Endothelial cell of umbilical vein (primary cell): ENCODE data around the gene TXNDC8. TPM values are rescaled to one million over a fixed set of nuclear protein-coding genes. Genes with fewer than 3 reads are reported as not detected.

Experiments used
- BruUV-seq: library from RNA; stranded (reverse); fragments of 400-500 nt; replicated peaks from 2 replicates; lab custom pipeline; 2021; lab: Mats Ljungman, UMichigan
- CTCF ChIA-PET: fragments of 300-600, 350-600 bp; sonication (Branson Sonifier 250); formaldehyde crosslinking; loops from one replicate; lab custom pipeline; 2021; ENCODE audit warnings: antibody characterized with exemption, inconsistent platforms; lab: Charles Lee
- POLR2A ChIA-PET: fragments of 300-600, 350-600 bp; sonication (Branson Sonifier 250); formaldehyde crosslinking; loops from one replicate; lab custom pipeline; 2021; ENCODE audit warnings: antibody characterized with exemption, inconsistent platforms; lab: Charles Lee
- DNase-seq: peaks from one replicate; pipeline ENCODE4 v3.0.0-alpha.2; 2011; ENCODE audit warnings: low read depth, low spot score
- FAIRE-seq: peaks from 2 replicates; lab custom pipeline; 2011; peaks lifted over from hg19 to GRCh38; lab: Jason Lieb, UNC
- H2AFZ ChIP-seq: 2 replicates; pipeline ENCODE4 v1.6.0; 2012; ENCODE audit warnings: low read depth, low read length, control low read depth, inconsistent platforms
- H3K27ac ChIP-seq: 2 replicates; pipeline ENCODE4 v1.5.1; 2011; ENCODE audit warnings: low read depth, mild to moderate bottlenecking, control low read depth, low read length, moderate library complexity; ENCODE audit not compliant: insufficient read depth
- H3K27me3 ChIP-seq, 2 experiments: 2 replicates each; pipeline versions ENCODE4 v1.6.0 to v1.6.1; 2011; ENCODE audit warnings: low read length in 2 of 2, mixed read lengths in 1 of 2; ENCODE audit not compliant: control insufficient read depth in 2 of 2, insufficient read depth in 2 of 2
- H3K36me3 ChIP-seq, 2 experiments: 2 replicates in 1 of 2; 3 replicates in 1 of 2; pipeline ENCODE4 v1.5.1; 2011; ENCODE audit warnings: low read length in 2 of 2, mild to moderate bottlenecking in 1 of 2, moderate library complexity in 1 of 2; ENCODE audit not compliant: control insufficient read depth in 2 of 2, insufficient read depth in 2 of 2; ENCODE audit errors: extremely low read depth in 1 of 2
- H3K4me1 ChIP-seq: 3 replicates; pipeline ENCODE4 v1.5.1; 2011; ENCODE audit warnings: mild to moderate bottlenecking, low read length; ENCODE audit not compliant: control insufficient read depth, insufficient read depth; ENCODE audit errors: extremely low read depth
- H3K4me2 ChIP-seq: 2 replicates; pipeline ENCODE4 v1.6.1; 2011; ENCODE audit warnings: low read length, control low read depth, mixed read lengths; ENCODE audit not compliant: insufficient read depth
- H3K4me3 ChIP-seq, 3 experiments: fragments of 200-600 bp in 1 of 3; sonication (generic), shearing (Covaris generic) in 1 of 3; replicated peaks in 1 of 3; 2 replicates each; pipeline ENCODE4 v1.5.1; 2011 to 2016; ENCODE audit warnings: control low read depth in 3 of 3, low read length in 3 of 3, mild to moderate bottlenecking in 2 of 3, inconsistent platforms in 1 of 3, low read depth in 1 of 3, moderate library complexity in 1 of 3; ENCODE audit not compliant: insufficient read depth in 1 of 3
- H3K79me2 ChIP-seq: 2 replicates; pipeline ENCODE4 v1.6.0; 2012; ENCODE audit warnings: low read length, inconsistent platforms; ENCODE audit not compliant: control insufficient read depth, insufficient read depth
- H3K9ac ChIP-seq: replicated peaks from 2 replicates; pipeline ENCODE3; 2011; ENCODE audit warnings: low read length, control low read depth; ENCODE audit not compliant: insufficient read depth; ENCODE audit errors: extremely low read depth
- H3K9me1 ChIP-seq: replicated peaks from 3 replicates; pipeline ENCODE4 v1.6.0; 2011; ENCODE audit warnings: mild to moderate bottlenecking, low read length; ENCODE audit not compliant: control insufficient read depth, insufficient read depth; ENCODE audit errors: extremely low read depth
- H3K9me3 ChIP-seq: replicated peaks from 2 replicates; pipeline ENCODE4 v1.5.1; 2012; ENCODE audit warnings: low read length, inconsistent platforms; ENCODE audit not compliant: control insufficient read depth, insufficient read depth
- H4K20me1 ChIP-seq: replicated peaks from 2 replicates; pipeline ENCODE3; 2011; ENCODE audit warnings: mild to moderate bottlenecking, low read length; ENCODE audit not compliant: control insufficient read depth, insufficient read depth; ENCODE audit errors: extremely low read depth
- EZH2 ChIP-seq: IDR thresholded peaks from 2 replicates; pipeline ENCODE4 v1.6.1; 2012; ENCODE audit warnings: borderline replicate concordance, low read depth, mild to moderate bottlenecking, moderate library complexity, low read length, inconsistent platforms; ENCODE audit not compliant: severe bottlenecking
- FOS ChIP-seq: IDR thresholded peaks from 2 replicates; pipeline ENCODE4 v1.6.1; 2011; ENCODE audit warnings: mild to moderate bottlenecking, low read length, moderate library complexity, borderline replicate concordance; ENCODE audit not compliant: insufficient read depth
- GATA2 ChIP-seq: IDR thresholded peaks from 2 replicates; pipeline ENCODE4 v1.7.0; 2011; ENCODE audit warnings: low read depth, mild to moderate bottlenecking, moderate library complexity, mixed read lengths, low read length; ENCODE audit not compliant: insufficient read length, insufficient read depth
- JUN ChIP-seq: IDR thresholded peaks from 2 replicates; pipeline ENCODE4 v1.6.1; 2011; ENCODE audit warnings: borderline replicate concordance, low read depth; ENCODE audit not compliant: insufficient read length, insufficient read depth
- MYC ChIP-seq: IDR thresholded peaks from one replicate; pipeline ENCODE4 v1.6.1; 2011; ENCODE audit warnings: mild to moderate bottlenecking, low read depth, low read length
- POLR2A ChIP-seq: IDR thresholded peaks from 2 replicates; pipeline ENCODE4 v1.6.1; 2012; ENCODE audit warnings: low read depth, mild to moderate bottlenecking, control low read depth, low read length
- POLR2AphosphoS5 ChIP-seq: IDR thresholded peaks from 2 replicates; pipeline ENCODE4 v1.6.1; 2012; ENCODE audit warnings: low read depth, mild to moderate bottlenecking, control low read depth, low read length, moderate library complexity; ENCODE audit not compliant: insufficient read depth
- dilution Hi-C: fragments of 300-500 bp; cut with MboI; formaldehyde crosslinking; loops from one replicate; pipeline ENCODE4 v1.15.0; 2019; ENCODE audit warnings: low sequenced_read_pairs; ENCODE audit not compliant: extremely low pct_ligation_motif_present
- intact Hi-C: fragments of 100-400 bp; cut with micrococcal nuclease; formaldehyde crosslinking; loops from one replicate; pipeline ENCODE4 v1.10.0; 2022
- polyA plus RNA-seq, 4 experiments: library from polyadenylated mRNA; depleted of rRNA in 3 of 4; stranded (reverse) in 3 of 4; unstranded in 1 of 4; fragments of >200 nt; gene quantifications; 2 replicates each; pipeline versions ENCODE4 v1.2.1 to v1.2.3, GENCODE V29; 2011 to 2012; ENCODE audit warnings: missing spikeins in 1 of 4
- total RNA-seq: library from RNA; stranded (reverse); gene quantifications from 2 replicates; pipeline ENCODE4 v1.2.3, GENCODE V29; 2021
- TF ChIP-seq, protein P1 (sequence below): IDR thresholded peaks from 2 replicates; pipeline ENCODE4 v1.6.1; 2011; ENCODE audit not compliant: insufficient read depth, insufficient read length
- TF ChIP-seq, protein P2 (sequence below), 2 donors: IDR thresholded peaks; 1 replicate in 1 of 2; 2 replicates in 1 of 2; pipeline ENCODE4 v1.5.1; 2011; ENCODE audit warnings: low read length in 2 of 2, mild to moderate bottlenecking in 2 of 2, moderate library complexity in 2 of 2, control low read depth in 1 of 2, inconsistent platforms in 1 of 2, low read depth in 1 of 2; ENCODE audit not compliant: insufficient read depth in 1 of 2; ENCODE audit errors: extremely low read depth in 1 of 2

Gene TXNDC8
- total and polyA plus RNA-seq, 2 donors (not counting 3 experiments of a cell fraction or from before 2014, with no cell fraction given), result not detected

DNA sequence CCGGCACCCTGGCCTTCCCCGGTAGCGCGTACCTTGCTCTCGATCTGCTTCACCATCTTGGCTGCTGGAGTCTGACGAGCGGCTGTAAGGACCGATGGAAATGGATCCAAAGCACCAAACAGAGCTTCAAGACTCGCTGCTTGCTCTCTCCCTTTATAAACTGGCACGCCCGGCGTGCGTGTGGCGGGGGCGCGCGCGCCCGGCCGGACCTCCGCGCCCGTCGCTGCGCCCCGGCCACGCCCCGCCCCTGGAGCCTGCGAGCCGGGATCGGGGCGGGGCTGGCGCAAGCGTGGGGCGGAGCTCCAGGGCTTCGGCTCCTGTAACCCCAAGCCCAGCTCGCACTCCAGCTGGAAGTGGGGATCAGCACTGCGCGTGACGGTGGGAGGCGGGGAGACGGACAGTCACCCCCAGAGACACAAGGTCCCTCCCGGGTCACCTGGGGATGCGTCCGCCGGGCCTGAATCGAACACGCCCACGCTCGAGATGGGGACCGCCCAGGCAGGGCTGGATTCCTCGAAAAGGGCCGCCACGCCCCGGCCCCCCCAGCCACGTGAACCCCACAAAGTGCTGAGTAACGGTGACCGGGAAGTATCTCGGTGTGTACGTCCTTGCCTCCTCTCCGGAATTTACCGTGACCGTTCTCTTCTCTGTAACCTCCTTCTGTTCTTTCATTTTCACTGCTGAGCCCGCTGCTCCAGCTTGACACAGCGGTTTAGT is 81.1 kb downstream of the TXNDC8 start, which contains the start of gene TXN:
Gene TXN, minus strand, starts transcription at position 128 of the 717 bp plus-strand sequence. Its CDS starts 72 bp downstream, at position 56.
- ChIA-PET POLR2A (interaction anchor here (0.5 to 1.1 kb wide), 11 partner anchors 11 to 645 kb away, joined by 3 to 6 read pairs (median 3); no protein-coding TSS in a partner anchor), CTCF (interaction anchor here (0.8 to 2.5 kb wide), 7 partner anchors 13 to 367 kb away, joined by 3 to 10 read pairs (median 3); no protein-coding TSS in a partner anchor)
- Histone ChIP-seq H3K4me3 (peak within 1 kb of the TSS; percentile 40 to 93 (median 77)), H3K27me3 (no peaks in the 10 kb centered on the region), H2AFZ (peak within 1 kb of the TSS; percentile 83), H3K4me1 (peaks cover 23% of the 10 kb centered on the region), H3K36me3 (no peaks in the 10 kb centered on the region), H3K79me2 (peaks cover 47% of the 10 kb centered on the region), H4K20me1 (no peaks in the 10 kb centered on the region), H3K9ac (peak within 1 kb of the TSS; percentile 74), H3K27ac (peak within 1 kb of the TSS; percentile 67), H3K4me2 (peak within 1 kb of the TSS; percentile 91), H3K9me1 (no peaks in the 10 kb centered on the region), H3K9me3 (no peaks in the 10 kb centered on the region)
- FAIRE-seq, result peak; percentile 44
- TF ChIP-seq MYC, result no peak
- TF ChIP-seq, protein P1, sequence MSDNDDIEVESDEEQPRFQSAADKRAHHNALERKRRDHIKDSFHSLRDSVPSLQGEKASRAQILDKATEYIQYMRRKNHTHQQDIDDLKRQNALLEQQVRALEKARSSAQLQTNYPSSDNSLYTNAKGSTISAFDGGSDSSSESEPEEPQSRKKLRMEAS, result no peak
- TF ChIP-seq GATA2, result no peak
- no peak for TF ChIP-seq EZH2
- no peak for TF ChIP-seq JUN
- peak; percentile 96 for TF ChIP-seq POLR2A
- TF ChIP-seq POLR2AphosphoS5, result peak; percentile 92
- TF ChIP-seq, protein P2, sequence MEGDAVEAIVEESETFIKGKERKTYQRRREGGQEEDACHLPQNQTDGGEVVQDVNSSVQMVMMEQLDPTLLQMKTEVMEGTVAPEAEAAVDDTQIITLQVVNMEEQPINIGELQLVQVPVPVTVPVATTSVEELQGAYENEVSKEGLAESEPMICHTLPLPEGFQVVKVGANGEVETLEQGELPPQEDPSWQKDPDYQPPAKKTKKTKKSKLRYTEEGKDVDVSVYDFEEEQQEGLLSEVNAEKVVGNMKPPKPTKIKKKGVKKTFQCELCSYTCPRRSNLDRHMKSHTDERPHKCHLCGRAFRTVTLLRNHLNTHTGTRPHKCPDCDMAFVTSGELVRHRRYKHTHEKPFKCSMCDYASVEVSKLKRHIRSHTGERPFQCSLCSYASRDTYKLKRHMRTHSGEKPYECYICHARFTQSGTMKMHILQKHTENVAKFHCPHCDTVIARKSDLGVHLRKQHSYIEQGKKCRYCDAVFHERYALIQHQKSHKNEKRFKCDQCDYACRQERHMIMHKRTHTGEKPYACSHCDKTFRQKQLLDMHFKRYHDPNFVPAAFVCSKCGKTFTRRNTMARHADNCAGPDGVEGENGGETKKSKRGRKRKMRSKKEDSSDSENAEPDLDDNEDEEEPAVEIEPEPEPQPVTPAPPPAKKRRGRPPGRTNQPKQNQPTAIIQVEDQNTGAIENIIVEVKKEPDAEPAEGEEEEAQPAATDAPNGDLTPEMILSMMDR (IDR thresholded peaks at IDR 0.05; ENCODE audit: extremely low read depth in 1 of 2, insufficient read depth in 1 of 2, low read depth in 1 of 2, low read length in 2 of 2), result no peak
- TF ChIP-seq FOS, result no peak
- TSS peak; percentile 81 for BruUV-seq
- intact Hi-C loops, result loop anchor here (1.0 to 10.0 kb wide), 4 partner anchors 74 to 438 kb away; no protein-coding TSS in a partner anchor
- dilution Hi-C loops, result no loop called here
- peak; percentile 85 for DNase-seq
